ENCODE measurements around the gene RNLS. TPM values are rescaled to one million over a fixed set of nuclear protein-coding genes. Genes with fewer than 3 reads are reported as not detected.

Gene RNLS
- total RNA-seq, 1 experiment from 2014 or later: not detected

DNA sequence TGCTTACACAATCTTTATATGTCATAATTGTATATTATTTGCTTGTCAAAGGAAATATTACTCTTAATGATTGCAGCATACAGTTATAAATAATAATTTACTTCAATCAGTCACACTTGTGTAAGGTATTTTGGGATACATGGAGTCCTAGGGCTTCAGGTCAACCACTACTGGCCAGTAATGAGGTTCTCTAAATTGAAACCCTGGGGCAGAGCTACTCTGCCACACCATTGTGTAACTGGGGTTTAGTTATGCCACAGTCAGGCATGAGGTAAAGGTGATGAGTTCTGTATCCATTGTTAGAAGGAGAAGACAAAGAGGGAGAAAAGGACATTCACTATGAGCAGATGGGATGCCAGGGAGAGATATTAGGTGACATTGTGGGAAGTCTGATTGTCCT lies 117.4 kb downstream of the RNLS start (continued):
- TF ChIP-seq, protein P1, sequence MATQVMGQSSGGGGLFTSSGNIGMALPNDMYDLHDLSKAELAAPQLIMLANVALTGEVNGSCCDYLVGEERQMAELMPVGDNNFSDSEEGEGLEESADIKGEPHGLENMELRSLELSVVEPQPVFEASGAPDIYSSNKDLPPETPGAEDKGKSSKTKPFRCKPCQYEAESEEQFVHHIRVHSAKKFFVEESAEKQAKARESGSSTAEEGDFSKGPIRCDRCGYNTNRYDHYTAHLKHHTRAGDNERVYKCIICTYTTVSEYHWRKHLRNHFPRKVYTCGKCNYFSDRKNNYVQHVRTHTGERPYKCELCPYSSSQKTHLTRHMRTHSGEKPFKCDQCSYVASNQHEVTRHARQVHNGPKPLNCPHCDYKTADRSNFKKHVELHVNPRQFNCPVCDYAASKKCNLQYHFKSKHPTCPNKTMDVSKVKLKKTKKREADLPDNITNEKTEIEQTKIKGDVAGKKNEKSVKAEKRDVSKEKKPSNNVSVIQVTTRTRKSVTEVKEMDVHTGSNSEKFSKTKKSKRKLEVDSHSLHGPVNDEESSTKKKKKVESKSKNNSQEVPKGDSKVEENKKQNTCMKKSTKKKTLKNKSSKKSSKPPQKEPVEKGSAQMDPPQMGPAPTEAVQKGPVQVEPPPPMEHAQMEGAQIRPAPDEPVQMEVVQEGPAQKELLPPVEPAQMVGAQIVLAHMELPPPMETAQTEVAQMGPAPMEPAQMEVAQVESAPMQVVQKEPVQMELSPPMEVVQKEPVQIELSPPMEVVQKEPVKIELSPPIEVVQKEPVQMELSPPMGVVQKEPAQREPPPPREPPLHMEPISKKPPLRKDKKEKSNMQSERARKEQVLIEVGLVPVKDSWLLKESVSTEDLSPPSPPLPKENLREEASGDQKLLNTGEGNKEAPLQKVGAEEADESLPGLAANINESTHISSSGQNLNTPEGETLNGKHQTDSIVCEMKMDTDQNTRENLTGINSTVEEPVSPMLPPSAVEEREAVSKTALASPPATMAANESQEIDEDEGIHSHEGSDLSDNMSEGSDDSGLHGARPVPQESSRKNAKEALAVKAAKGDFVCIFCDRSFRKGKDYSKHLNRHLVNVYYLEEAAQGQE (IDR thresholded peaks at IDR 0.05; ENCODE audit: low read depth): no peak
- TF ChIP-seq ZNF274 (IDR thresholded peaks at IDR 0.05; ENCODE audit: low read depth, low read length) (no peak), EZH2phosphoT487 (IDR thresholded peaks at IDR 0.05; ENCODE audit: borderline replicate concordance) (no peak), SIN3A (IDR thresholded peaks at IDR 0.05; ENCODE audit: low read depth) (no peak), EGR1 (IDR thresholded peaks at IDR 0.05; ENCODE audit: low read depth) (no peak)
- TF ChIP-seq, protein P2, sequence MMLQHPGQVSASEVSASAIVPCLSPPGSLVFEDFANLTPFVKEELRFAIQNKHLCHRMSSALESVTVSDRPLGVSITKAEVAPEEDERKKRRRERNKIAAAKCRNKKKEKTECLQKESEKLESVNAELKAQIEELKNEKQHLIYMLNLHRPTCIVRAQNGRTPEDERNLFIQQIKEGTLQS (IDR thresholded peaks at IDR 0.05): no peak

DNA sequence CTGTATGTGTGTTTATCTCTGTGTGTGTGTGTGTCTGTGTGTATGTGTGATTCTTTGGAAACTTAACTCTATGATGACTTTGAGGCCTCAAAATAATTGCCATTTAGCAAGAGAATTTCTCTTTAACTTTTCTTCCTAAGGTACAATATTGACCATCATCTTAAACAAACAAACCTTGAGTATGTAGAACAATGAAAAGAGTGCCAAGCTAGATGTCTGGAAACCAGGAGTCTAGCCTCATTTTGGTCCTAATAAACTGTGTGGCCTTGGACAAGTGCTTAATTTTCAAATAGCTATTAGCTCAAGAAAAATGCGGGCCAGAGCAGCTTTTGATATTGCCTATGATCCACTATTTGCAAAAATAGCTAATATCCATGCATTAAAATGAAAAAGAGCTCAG lies 119.3 kb downstream of the RNLS start:
- CTCF ChIA-PET: interaction anchor here (1.6 kb wide), 1 partner anchor 16 kb away, joined by 4 read pairs; no protein-coding TSS in a partner anchor
- Histone ChIP-seq H2AFZ (ENCODE audit: low read depth, low read length, poor library complexity, severe bottlenecking) (no peak overlapping the region), H3K4me1 (ENCODE audit: control insufficient read depth in 1 of 2, insufficient read depth in 2 of 2, low read length in 2 of 2) (no peaks in the 10 kb centered on the region), H3K4me3 (replicated peaks in 1 of 2; ENCODE audit: low read depth in 1 of 2, low read length in 2 of 2) (no peak overlapping the region), H3K9ac (ENCODE audit: low read length) (no peak overlapping the region), H3K79me2 (ENCODE audit: insufficient read depth, low read length) (no peaks in the 10 kb centered on the region), H3K27ac (ENCODE audit: low read depth, low read length) (no peak overlapping the region), H3K27me3 (ENCODE audit: insufficient read depth, low read length) (no peaks in the 10 kb centered on the region), H3K9me3 (ENCODE audit: control insufficient read depth in 1 of 2, insufficient read depth in 1 of 2, low read depth in 1 of 2, low read length in 2 of 2) (no peaks in the 10 kb centered on the region), H3K36me3 (ENCODE audit: control insufficient read depth in 1 of 2, insufficient read depth in 2 of 2, low read length in 2 of 2) (no peaks in the 10 kb centered on the region), H3K9me2 (ENCODE audit: insufficient read depth) (no peaks in the 10 kb centered on the region), H3K4me2 (ENCODE audit: low read length) (no peak overlapping the region), H4K20me1 (ENCODE audit: insufficient read depth) (no peaks in the 10 kb centered on the region)
- POLR2A ChIA-PET: no interaction called here
- ATAC-seq (no peak), DNase-seq (ENCODE audit: low read depth, low spot score) (no peak)
- TF ChIP-seq SIN3A (IDR thresholded peaks at IDR 0.05; ENCODE audit: low read depth) (no peak), POLR2A (IDR thresholded peaks at IDR 0.05; ENCODE audit: borderline replicate concordance, extremely low read depth, insufficient read depth, insufficient read length) (no peak), EZH2 (IDR thresholded peaks at IDR 0.05) (no peak), YY1 (IDR thresholded peaks at IDR 0.05; ENCODE audit: extremely low read depth, insufficient replicate concordance, low read depth, low read length) (no peak), SP1 (IDR thresholded peaks at IDR 0.05; ENCODE audit: low read depth) (no peak), ZNF274 (IDR thresholded peaks at IDR 0.05; ENCODE audit: low read depth, low read length) (no peak)
- TF ChIP-seq, protein P1 (IDR thresholded peaks at IDR 0.05; ENCODE audit: low read depth): no peak
- TF ChIP-seq, protein P3, sequence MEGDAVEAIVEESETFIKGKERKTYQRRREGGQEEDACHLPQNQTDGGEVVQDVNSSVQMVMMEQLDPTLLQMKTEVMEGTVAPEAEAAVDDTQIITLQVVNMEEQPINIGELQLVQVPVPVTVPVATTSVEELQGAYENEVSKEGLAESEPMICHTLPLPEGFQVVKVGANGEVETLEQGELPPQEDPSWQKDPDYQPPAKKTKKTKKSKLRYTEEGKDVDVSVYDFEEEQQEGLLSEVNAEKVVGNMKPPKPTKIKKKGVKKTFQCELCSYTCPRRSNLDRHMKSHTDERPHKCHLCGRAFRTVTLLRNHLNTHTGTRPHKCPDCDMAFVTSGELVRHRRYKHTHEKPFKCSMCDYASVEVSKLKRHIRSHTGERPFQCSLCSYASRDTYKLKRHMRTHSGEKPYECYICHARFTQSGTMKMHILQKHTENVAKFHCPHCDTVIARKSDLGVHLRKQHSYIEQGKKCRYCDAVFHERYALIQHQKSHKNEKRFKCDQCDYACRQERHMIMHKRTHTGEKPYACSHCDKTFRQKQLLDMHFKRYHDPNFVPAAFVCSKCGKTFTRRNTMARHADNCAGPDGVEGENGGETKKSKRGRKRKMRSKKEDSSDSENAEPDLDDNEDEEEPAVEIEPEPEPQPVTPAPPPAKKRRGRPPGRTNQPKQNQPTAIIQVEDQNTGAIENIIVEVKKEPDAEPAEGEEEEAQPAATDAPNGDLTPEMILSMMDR (IDR thresholded peaks at IDR 0.05 in 2 of 3, conservative IDR thresholded peaks at IDR 0.05 in 1 of 3; ENCODE audit: borderline replicate concordance in 1 of 3, insufficient read depth in 1 of 3, low read depth in 2 of 3, low read length in 2 of 3): no peak
- TF ChIP-seq, protein P4, sequence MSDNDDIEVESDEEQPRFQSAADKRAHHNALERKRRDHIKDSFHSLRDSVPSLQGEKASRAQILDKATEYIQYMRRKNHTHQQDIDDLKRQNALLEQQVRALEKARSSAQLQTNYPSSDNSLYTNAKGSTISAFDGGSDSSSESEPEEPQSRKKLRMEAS (IDR thresholded peaks at IDR 0.05): no peak
- RAD21 ChIA-PET (ENCODE audit: low non-redundant PET in 1 of 2, low total read pairs in 2 of 2, uncharacterized antibody in 2 of 2, unreplicated experiment in 2 of 2): no interaction called here
- no TSS peak for BruUV-seq (replicated peaks)
- intact Hi-C loops (cut with micrococcal nuclease): no loop called here

All from HCT116 (cell line).